Inflammatory macrophage (primary cell): ENCODE data around the gene EHBP1.
A peak's percentile ranks its signal among the peaks of the same experiment; 100 is the strongest.
"Not testable (repeated sequence)": the region's sequence is repeated elsewhere in the genome, so short reads cannot be mapped to it uniquely, and the experiment has no call there.

Experiments used
- DNase-seq, 2 donors: peaks; one replicate each; pipeline ENCODE4 v3.0.0-alpha.2; 2020 to 2022

EHBP1 gene

DNA sequence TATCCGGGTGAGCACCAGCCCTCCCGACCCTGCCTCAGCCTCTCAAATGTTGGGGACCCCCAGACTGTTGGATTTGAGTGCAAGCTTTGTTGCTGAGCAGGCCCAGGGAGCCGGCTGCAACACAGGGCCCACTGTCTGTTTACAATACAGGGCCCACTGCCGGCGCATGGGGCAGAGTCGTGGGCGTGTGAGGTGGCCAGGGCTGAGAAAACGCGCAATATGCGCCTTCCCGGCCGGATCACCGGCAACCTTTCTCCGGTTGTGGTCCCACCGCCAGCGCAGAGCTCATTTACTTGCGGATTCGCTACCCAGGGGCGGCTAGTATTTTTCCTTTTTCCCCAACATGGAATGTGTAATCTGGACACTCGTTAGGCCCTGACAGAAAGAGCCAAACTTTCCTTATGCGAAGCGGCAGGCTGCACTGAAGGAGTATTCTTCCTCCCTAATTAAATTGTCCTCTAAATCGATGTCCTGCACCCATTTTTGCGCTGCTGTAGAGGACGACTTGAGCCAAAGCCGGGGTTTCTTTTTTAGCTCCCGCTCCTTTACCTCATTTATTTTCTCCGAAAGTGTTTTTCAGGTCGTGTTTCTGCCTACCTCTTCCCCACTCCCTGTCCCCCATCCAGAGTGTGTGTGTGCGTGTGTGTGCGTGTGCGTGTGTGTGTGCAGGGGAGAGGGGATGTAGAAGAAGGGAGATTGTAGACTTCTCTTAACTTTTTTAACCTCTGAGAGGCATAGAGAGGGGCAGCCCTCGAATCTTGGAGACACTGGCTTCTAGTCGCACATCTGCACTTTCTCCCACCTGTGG is 347.8 kb downstream of the EHBP1 start:
- DNase-seq = no peak

DNA sequence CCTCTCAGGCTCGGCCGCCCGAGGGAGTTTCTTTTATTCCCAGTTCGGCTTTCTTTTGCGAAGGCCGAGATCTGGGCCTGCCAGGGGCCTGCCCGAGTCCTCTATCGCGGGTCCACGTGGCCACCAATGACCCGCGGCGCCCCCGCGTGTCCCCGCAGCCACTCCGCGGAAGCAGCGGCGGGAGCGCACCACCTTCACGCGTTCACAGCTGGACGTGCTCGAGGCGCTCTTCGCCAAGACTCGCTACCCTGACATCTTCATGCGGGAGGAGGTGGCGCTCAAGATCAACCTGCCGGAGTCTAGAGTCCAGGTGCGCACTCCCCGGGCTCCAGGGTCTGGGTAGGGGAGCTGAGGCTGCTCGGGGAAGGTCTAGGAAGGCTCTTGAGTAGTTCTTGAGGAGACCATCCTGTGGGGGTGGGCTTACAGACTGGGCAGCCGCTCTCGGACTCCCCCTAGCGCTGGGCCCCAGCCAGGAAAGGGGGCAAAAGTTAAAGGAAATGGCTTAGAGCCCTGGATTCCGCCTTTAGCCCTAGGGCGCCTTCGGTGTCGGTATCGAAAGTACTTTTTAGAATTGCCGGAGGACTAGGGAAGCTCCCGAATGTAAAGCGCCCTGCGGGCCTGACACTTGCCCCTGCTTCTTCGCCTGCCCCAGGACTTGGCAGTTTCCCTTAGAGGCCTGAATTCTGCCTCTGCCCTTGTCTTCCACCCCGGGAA is 348.5 kb downstream of the EHBP1 start:
- no peak for DNase-seq

DNA sequence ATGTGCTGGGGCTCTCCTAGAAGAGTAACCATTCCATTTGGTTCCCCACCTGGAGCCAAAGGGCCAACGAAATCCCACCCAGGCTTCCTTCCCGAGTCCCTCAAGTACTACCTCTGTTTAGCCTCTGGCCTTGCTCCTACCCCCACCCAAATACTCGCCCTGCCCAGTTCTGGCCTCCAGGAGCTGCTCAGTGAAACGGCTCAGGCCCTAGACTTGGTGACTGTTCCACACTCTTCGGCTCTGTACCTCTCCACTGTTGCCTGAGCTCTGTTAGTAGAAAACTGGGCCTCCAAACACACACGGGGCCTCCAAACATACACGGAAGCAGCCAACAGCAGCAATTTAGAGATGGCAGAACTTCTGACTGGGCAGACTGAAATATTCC is 349.3 kb downstream of the EHBP1 start:
- no peak for DNase-seq

DNA sequence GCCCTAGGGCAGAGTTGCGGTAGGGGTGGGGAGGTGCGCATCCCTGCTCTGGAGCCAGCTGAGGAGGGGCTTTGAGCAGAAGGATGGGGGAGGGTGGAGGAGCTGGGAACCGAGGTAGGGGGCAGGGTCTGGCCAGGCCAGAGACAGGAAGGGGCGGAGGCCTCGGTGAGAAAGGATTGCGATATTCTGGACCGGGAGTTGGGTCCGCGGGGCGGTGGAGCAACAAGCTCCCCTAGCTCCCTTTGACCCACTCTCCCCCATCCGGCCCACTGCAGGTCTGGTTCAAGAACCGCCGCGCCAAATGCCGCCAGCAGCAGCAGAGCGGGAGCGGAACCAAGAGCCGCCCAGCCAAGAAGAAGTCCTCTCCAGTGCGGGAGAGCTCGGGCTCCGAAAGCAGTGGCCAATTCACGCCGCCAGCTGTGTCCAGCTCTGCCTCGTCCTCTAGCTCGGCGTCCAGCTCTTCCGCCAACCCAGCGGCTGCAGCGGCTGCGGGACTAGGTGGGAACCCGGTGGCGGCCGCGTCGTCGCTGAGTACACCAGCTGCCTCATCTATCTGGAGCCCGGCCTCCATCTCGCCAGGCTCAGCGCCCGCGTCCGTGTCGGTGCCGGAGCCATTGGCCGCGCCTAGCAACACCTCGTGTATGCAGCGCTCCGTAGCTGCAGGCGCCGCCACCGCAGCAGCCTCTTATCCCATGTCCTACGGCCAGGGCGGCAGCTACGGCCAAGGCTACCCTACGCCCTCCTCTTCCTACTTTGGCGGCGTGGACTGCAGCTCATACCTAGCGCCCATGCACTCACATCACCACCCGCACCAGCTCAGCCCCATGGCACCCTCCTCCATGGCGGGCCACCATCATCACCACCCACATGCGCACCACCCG is 350.0 kb downstream of the EHBP1 start:
- no peak for DNase-seq

DNA sequence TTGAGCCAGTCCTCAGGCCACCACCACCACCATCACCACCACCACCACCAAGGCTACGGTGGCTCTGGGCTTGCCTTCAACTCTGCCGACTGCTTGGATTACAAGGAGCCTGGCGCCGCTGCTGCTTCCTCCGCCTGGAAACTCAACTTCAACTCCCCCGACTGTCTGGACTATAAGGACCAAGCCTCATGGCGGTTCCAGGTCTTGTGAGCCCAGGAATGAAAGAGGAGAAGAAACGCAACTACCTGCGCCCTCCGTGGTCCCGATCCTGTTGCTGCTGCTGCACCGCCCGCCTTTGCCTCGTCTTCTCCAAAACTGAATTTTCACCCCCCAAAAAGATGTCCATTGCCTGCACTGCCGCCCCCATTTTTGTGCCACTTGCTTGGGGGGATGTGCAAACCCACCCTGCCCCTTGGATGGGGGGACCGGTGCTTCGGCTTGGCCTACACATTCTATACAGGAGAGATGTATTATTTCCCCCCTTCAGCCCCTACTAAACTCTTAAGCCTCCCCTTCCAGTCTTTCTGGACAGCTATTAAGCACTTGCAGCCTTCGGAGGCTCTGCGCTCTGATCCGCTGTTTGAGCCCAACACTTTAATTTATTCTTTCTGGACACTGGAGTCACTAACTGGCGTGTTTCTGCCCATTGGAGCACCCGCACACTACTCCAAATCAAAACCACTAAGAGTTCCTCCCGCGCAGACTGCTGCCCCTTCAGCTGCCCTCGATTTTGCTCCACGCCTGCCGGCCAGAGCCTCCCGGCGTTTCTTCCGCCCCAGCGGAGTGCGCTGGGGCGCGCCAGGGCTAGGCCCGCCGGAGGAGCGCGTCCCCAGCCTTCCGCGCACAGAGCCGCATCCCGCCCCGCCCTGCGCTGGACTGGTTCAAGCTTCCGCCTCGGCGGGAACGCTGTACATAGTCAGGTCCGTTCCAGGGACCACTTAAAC is 350.9 kb downstream of the EHBP1 start:
- peak; percentile 24 to 38 for DNase-seq

DNA sequence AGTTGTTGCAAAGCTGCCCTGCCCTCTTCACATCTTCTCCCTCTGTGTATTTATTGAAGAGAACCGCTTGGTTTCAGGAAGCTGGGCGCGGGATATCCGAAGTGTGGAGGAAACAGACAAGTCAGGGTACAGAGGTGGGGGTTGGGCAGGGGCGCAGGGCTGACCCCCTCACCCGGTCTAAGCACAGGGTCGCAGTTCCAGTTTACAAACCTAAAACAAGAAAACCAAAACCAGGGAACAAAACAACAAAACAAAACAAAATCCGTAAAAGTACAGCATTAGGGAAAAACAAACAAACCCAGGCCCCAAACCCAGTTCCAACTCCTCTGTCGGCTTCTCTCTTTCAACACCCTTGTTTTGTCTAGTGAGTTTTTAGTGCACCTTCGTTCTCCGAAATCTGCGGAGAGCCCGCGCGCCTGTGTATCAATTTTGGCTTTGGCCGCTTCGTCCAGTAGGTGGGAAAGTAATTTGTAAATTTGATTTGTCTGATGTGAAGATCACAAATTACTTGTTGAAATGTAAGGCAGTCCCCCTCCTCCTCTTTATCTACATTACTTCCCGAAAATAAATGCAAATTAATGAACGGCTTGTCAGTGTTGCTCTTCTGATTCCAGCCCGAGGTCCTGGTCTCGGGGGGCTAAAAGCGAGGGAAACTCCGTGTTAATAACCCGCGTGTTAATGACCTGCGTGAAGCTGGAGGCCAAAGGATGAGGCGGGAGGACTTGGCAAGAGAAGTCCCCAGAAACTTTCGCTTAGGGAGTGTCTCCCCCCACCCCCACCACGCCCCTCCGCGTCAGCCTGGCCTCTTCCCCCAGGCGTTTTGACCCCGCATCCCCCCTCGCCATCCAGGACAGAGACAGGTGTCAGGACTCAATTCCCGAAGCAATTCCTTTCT is 352.0 kb downstream of the EHBP1 start:
- no peak for DNase-seq

DNA sequence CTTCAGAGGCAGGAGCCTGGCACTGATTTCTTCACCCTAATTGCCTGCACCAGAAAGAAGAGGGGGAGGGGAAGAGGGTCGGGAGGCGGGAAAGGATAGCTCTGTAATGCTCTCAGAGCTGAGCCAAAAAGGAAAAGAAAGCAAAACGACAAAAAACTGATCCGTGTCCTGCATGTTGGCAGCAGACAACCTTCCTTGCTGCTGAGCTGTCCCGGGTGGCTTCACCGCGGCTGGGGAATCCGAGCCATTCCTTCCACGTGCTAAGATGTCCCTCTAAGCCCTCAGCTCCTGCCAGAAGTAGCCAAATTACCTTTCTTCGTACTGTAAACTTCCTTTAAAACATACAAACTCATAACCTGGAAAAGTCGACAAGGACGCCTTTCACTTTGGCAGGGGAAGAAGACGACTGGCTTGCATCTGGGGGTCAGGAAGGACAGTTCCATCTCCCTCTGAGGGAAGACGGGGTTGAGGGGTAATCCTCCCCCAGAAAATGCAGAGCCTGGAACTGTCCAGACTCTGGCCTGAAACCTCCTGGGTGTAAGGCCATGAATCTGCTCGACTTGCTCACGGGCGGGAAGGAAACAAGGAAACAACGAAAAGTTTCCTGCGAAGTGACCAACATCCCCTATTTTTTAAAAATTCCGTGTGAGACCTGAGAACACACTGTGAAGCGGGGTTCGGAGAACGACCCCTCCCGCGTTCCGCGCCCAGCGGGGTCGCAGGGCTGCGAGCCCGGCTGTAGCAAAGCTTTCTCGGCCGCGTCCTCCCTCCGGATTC is 352.8 kb downstream of the EHBP1 start:
- DNase-seq = no peak

DNA sequence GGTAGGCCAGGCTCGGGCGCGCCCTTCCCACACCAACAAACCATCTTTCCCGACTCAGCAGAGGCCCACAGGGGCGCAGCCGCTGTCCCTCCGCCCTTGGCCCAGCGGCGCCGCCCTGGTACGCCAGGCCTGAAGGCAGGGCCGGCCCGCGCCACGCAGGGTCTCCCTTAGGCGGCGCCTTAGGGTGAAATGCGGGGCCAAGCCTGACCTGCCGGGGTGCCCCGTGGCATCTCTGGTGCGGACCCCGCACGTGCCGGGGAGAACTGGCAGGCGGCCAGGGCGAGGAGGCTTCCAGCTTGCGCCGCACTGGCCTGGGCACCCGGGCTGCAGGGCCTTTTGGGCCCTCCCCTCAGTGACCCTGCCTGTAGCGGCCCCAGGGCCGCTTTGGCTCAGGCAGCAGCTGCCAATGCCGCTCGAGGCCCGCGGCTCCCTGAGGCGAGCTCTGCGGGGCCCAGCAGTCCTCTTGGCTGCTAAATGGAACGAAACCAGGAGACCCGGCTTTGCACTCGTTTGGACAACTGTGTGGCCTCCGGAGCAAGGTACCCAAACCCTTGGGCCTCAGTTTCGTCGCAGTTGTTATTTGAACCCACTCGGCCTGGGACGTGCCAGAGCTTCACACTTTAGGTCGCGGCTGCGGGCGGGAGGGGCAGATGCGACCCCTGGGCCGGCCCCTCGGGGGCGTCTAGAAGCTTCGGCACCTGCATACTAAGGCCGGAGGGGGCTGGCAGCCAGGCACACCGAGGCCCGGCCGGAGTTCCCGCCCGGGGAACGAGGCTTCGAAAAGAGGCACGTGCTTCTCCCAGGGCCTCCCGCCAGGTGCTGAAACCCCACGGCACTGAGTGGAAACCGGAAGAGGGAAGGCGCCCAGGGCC is 353.6 kb downstream of the EHBP1 start:
- DNase-seq = no peak

DNA sequence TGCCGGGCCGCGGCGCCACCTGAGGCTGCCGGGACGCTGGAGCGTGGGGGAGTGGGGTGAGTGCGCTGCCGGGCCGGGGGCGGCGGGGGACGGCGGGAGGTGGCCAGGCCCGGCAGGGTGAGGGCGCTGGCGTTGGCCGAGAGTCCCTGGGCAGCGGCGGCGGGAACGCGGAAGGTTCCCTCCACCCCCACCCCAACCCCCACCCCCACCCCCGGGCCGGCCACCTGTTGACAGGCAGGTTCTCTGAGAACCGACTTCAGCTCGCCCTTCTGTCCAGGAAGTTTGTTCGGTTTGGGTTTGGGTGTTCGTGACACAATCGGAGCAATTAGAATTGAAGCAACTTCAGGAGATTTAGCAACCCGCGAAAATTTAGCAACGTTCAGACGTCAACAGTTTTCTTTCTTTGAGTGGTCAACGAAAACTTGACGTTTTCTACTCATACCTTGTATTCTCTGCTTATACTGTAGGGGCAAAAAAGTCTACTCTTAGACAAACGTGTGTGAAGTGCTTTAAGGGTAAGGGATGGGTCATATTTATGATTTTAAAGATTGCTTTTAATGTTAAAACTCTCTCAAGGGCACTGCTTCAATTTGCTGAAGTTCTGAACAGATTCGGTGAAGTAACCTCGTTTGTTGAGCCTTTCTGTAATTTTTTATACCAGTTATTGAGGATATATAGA is 354.4 kb downstream of the EHBP1 start:
- DNase-seq = peak; percentile 69 to 70

DNA sequence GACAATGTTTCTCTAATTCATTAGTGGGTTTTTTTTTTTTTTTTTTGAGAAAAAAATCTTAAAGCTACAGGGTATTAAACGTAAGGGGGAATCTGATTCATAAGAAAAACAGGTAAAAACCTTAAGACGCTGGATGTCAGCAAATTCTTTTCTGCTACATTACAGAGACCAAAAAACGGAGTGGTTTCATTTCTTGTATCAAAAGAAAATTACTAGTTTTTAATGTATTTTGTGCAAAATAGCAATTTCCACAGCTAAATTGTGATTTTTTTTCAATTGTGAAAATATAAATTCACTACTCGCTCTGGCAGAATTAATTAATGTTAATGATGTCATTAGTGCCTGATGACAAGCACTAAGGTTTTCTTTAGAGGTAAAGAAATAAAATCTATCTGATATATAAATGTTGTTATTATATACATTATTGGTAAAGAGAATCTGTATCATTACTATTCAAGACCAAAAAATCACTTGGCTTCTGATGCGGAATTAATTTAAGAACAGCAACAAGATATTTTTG is 355.0 kb downstream of the EHBP1 start:
- no peak for DNase-seq

DNA sequence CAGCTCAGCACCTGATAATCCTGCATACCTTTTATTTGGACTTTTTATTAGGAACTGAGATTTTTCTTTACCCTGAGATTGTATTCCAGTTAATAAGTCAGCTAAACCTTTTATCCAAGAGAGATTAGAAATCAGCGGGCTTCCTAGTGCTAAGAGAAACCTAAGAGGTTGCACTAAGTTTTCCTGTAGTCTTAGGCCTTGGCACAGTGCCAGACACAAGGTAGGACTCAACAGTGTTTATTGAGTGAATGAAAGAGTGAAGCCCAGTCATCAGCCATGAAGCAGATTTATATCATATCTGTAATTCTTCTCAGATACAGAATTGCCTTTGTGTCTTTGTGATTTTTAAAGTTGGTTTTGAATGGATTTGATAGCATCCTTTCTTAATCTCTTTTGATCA is 358.7 kb downstream of the EHBP1 start:
- DNase-seq = no peak

DNA sequence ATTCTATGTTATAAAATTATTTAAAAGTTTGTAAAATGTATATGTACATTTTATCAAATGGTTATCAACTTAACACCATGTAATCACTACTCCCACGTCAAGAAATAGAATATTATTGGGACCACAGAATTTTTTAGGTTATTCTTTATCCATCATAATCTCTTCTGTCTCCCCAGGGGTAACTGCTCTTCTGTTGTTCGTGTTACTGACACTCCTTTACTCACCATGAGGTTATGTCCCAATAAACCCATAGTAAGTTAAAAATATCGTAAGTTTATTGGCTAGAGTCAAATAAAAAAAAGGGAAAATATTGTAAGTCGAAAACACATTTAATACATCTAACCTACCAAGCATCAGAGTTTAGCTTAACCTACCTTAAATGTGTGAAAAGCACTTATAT is 359.1 kb downstream of the EHBP1 start:
- no peak for DNase-seq

DNA sequence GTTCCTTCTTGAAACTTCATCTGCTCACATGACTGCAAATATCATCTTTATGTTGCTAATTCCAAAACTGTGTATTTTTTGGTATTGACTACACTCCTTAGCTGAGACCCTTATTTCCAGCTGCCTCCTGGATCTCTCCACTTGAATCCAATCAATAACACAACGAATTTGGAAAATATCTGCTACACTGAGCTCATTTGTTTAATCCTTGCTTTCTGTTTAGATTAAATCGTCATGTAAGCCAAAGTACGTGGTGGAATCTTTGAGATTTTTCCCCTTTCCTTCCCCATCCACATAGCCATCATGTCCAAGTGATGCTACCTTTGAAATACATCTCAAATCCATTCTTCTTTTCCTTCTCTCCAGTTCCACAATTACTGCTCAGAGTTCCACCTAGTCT is 360.8 kb downstream of the EHBP1 start:
- DNase-seq = no peak

DNA sequence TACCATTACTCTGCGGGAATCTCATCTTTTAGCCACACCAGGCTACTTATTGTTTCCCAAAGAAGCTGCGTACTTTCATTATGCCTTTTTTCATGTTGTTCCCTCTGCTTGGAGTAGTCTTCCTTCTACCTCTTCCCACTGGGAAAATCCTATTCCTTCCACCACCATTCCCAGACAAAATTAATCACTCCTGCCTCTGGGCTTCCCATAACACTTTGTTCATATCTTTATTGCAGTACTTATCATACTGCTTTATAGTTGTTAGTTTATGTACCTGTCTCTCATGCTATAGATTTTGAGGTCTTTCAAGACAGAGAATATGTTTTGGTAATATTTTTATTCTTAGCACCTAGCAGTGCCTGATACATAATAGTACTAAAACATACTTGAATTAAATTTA is 361.3 kb downstream of the EHBP1 start:
- DNase-seq = no peak

DNA sequence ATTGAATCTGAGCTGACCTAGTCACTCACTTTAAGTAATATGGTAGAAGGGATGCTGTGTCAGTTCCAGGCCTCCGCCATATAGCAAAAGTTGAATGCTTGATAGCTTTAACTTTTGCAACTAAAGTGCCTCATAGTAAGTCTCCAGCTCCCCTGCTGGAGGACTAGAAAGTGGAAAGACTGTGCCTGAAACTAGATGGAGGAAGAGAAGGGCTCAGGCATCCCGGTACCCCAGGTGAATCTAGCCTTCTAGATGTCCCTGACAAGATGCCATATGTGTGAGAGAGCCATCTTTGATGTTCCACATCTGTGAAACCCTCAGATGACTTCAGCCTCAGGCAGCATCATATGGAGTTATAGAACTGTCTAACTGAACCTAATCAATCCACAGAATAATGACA is 366.2 kb downstream of the EHBP1 start:
- no peak for DNase-seq

DNA sequence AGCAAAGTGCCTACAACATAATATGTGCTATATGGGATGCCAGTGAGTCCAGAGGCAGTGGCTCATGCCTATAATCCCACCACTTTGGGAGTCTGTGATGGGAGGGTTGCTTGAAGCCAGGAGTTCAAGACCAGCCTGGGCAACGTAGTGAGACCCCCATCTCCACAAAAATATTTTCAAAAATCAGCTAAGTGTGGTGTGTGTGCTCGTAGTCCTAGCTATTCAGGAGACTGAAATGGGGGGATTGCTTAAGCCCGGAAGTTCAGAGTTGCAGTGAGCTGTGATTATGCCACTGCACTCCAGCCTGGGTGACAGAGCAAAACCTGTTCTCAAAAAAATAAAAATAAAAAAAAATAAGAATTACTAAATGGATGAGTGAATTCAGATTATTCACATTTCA is 368.5 kb downstream of the EHBP1 start:
- no peak for DNase-seq

DNA sequence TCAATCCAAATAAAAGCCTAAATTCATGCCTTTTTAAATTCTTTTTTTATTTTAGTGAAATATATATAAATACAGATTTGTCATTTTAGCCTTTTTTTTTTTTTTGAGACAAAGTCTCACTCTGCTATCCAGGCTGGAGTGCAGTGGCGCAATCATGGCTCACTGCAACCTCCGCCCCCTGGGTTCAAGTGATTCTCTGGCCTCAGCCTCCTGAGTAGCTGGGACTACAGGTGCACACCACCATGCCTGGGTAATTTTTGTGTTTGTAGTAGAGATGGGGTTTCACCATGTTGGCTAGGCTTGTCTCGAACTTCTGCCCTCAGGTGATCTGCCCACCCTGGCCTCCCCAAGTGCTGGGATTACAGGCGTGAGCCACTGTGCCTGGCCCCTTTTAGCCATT is 368.9 kb downstream of the EHBP1 start:
- DNase-seq = not testable (repeated sequence)

DNA sequence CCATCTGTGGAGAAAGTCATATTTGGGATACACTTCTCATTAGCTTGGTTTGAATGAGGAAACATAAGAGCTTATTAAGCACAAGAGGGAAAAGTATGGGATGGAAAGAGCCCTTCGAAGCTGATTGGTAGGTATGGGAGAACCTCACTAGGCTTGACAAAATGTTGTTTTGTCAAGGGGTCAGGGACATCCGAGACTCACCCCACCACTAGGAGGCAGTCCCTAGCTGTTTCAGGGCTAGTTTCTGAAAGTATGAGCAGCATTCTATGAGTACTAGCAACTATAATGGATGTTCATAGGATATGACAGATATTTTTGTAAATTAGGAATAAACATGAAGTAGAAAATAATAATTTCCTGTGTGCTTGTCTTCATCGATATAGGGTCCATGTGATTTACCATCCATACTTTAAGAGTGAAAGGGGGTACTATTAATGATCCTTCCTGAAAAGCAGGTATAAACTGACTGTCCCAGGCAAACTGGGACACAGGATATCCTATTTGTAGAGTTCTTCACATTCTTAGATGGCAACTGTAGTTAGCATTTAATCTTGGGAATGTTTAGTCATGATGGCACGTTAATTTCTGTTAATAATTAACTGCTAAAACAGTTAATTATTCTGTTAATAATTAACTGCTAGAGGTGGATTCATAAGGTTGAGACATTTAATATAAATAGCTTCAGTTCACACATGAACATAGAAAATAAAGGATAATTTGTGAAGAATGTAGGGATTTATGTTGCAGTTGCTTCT is 373.5 kb downstream of the EHBP1 start:
- peak; percentile 17 to 30 for DNase-seq
